Left lobe of liver (tissue), 2 donors: ENCODE measurements around the gene CLBA1. TPM values are rescaled to one million over a fixed set of nuclear protein-coding genes. Genes with fewer than 3 reads are reported as not detected.

Source experiments
- ATAC-seq: fragments of 200-7000 bp; cut with Tn5 transposase; one replicate; pipeline ENCODE4 v1.9.1; 2020; ENCODE audit warnings: mild to moderate bottlenecking, moderate library complexity
- DNase-seq: peaks from one replicate; pipeline ENCODE4 v3.0.0-alpha.2; 2020; ENCODE audit warnings: low spot score
- total RNA-seq: library from RNA; stranded (reverse); gene quantifications from one replicate; pipeline ENCODE4 v1.2.1, GENCODE V29; 2021
- donor health status: DM: no; HTN: no; CAD: no; lungs with moderate emphysema.
- donor health status: DM: no; HTN: yes; CAD: no.

Gene CLBA1
- total RNA-seq, 1 donor from 2014 or later = 2.2 TPM

GRCh38 chr14:104996483-104996882 is 10.9 kb downstream of the CLBA1 start:
- ATAC-seq = no peak
- no peak for DNase-seq

GRCh38 chr14:104998801-104999200 is 13.2 kb downstream of the CLBA1 start:
- no peak for ATAC-seq

GRCh38 chr14:104999361-104999760 is 13.8 kb downstream of the CLBA1 start:
- DNase-seq = no peak
- no peak for ATAC-seq

More at GRCh38 chr14:104998801-104999200, 13.2 kb downstream of the CLBA1 start:
- DNase-seq = no peak

GRCh38 chr14:105005329-105005928 is 19.8 kb downstream of the CLBA1 start:
- no peak for ATAC-seq
- no peak for DNase-seq

- ATAC-seq = no peak
- no peak for DNase-seq
These were observed 20.6 kb downstream of the CLBA1 start for GRCh38 chr14:105005929-105006830.

- DNase-seq = no peak
- no peak for ATAC-seq
These were observed 21.4 kb downstream of the CLBA1 start for GRCh38 chr14:105006831-105007592.

- ATAC-seq (no peak), DNase-seq (no peak)
These were observed 22.1 kb downstream of the CLBA1 start for GRCh38 chr14:105007593-105008264.

GRCh38 chr14:105010106-105010505 is 24.5 kb downstream of the CLBA1 start:
- no peak for ATAC-seq
- no peak for DNase-seq

GRCh38 chr14:105010891-105011291 is 25.3 kb downstream of the CLBA1 start:
- ATAC-seq (no peak), DNase-seq (no peak)

- DNase-seq (no peak), ATAC-seq (no peak)
These were observed 25.9 kb downstream of the CLBA1 start for GRCh38 chr14:105011312-105011990.

- DNase-seq (no peak), ATAC-seq (no peak)
These were observed 26.8 kb downstream of the CLBA1 start for GRCh38 chr14:105012171-105012985.

GRCh38 chr14:105013150-105013785 is 27.7 kb downstream of the CLBA1 start:
- no peak for DNase-seq
- ATAC-seq = no peak

GRCh38 chr14:105014032-105014431 is 28.4 kb downstream of the CLBA1 start:
- ATAC-seq (no peak), DNase-seq (no peak)

GRCh38 chr14:105014631-105015030 is 29.0 kb downstream of the CLBA1 start:
- DNase-seq (no peak), ATAC-seq (no peak)

GRCh38 chr14:105015242-105015641 is 29.7 kb downstream of the CLBA1 start:
- no peak for ATAC-seq
- DNase-seq = no peak

GRCh38 chr14:105015905-105016304 is 30.3 kb downstream of the CLBA1 start:
- DNase-seq = no peak
- no peak for ATAC-seq

- ATAC-seq (no peak), DNase-seq (no peak)
These were observed 32.8 kb downstream of the CLBA1 start for GRCh38 chr14:105018414-105018813.

- DNase-seq = peak; percentile 52
These were observed 34.5 kb downstream of the CLBA1 start for GRCh38 chr14:105019861-105020814.

More at GRCh38 chr14:105019861-105020814, 34.5 kb downstream of the CLBA1 start:
- no peak for ATAC-seq
